ENCODE results near the gene CYYR1. TPM values are rescaled to one million over a fixed set of nuclear protein-coding genes. Genes with fewer than 3 reads are reported as not detected.

The CYYR1 gene
- total RNA-seq, 1 experiment from 2014 or later: 0.12 TPM

DNA sequence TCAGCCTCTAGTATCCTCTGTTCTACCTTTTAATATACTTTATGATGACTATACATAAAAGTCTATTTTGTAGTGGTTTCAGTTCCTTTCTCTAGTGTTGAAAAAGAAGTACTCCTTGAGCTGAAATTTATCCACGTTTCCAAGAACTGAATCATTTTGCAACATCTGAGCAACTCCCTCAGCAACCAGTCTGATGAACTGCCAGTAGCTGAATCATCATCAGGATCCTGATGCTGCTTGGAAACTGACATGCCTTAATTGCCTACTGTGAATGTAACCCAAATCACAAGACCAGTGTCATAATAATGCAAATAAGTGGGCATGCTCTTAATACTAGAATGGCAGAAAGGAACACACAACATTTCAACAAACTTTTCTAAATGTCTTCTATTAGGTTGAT lies 103.3 kb downstream of the CYYR1 start:
- Histone ChIP-seq H2AFZ (ENCODE audit: low read depth, low read length, poor library complexity, severe bottlenecking) (no peak overlapping the region), H3K4me3 (replicated peaks in 1 of 2; ENCODE audit: low read depth in 1 of 2, low read length in 2 of 2) (no peak overlapping the region), H3K4me1 (ENCODE audit: control insufficient read depth in 1 of 2, insufficient read depth in 2 of 2, low read length in 2 of 2) (no peaks in the 10 kb centered on the region), H4K20me1 (ENCODE audit: insufficient read depth) (no peaks in the 10 kb centered on the region), H3K4me2 (ENCODE audit: low read length) (no peak overlapping the region), H3K9ac (ENCODE audit: low read length) (no peak overlapping the region), H3K9me3 (ENCODE audit: control insufficient read depth in 1 of 2, insufficient read depth in 1 of 2, low read depth in 1 of 2, low read length in 2 of 2) (0 out of 4 replicates have a peak, but pooled peaks cover 0 to 3% of the 10 kb centered on the region in 2 experiments), H3K27me3 (ENCODE audit: insufficient read depth, low read length) (peaks cover 3% of the 10 kb centered on the region; the same call in 1 of the 2 replicates), H3K9me2 (ENCODE audit: insufficient read depth) (no peaks in the 10 kb centered on the region), H3K36me3 (ENCODE audit: control insufficient read depth in 1 of 2, insufficient read depth in 2 of 2, low read length in 2 of 2) (no peaks in the 10 kb centered on the region), H3K79me2 (ENCODE audit: insufficient read depth, low read length) (no peaks in the 10 kb centered on the region), H3K27ac (ENCODE audit: low read depth, low read length) (no peak overlapping the region)
- RAD21 ChIA-PET (ENCODE audit: low non-redundant PET in 1 of 2, low total read pairs in 2 of 2, uncharacterized antibody in 2 of 2, unreplicated experiment in 2 of 2): no interaction called here
- TF ChIP-seq FOSL1 (IDR thresholded peaks at IDR 0.05; ENCODE audit: low read depth) (no peak), ATF3 (IDR thresholded peaks at IDR 0.05) (no peak)
- no TSS peak for BruUV-seq (replicated peaks)
- CTCF ChIA-PET: no interaction called here
- DNase-seq (ENCODE audit: low read depth, low spot score) (no peak), ATAC-seq (no peak)
- intact Hi-C loops (cut with micrococcal nuclease): no loop called here
- POLR2A ChIA-PET: no interaction called here

GRCh38 chr21:26465916-26466315 lies 107.2 kb downstream of the CYYR1 start:
- no peaks in the 10 kb centered on the region for H3K79me2 ChIP-seq (ENCODE audit: insufficient read depth, low read length)
- no TSS peak for BruUV-seq (replicated peaks)
- ATAC-seq (no peak), DNase-seq (ENCODE audit: low read depth, low spot score) (no peak)
- H3K36me3 ChIP-seq (ENCODE audit: control insufficient read depth in 1 of 2, insufficient read depth in 2 of 2, low read length in 2 of 2): no peaks in the 10 kb centered on the region
- H2AFZ ChIP-seq (ENCODE audit: low read depth, low read length, poor library complexity, severe bottlenecking): no peak overlapping the region
- no peak overlapping the region for H3K9ac ChIP-seq (ENCODE audit: low read length)
- H3K4me3 ChIP-seq (replicated peaks in 1 of 2; ENCODE audit: low read depth in 1 of 2, low read length in 2 of 2): no peak overlapping the region
- ChIA-PET CTCF (no interaction called here), RAD21 (ENCODE audit: low non-redundant PET in 1 of 2, low total read pairs in 2 of 2, uncharacterized antibody in 2 of 2, unreplicated experiment in 2 of 2) (no interaction called here), POLR2A (no interaction called here)
- 0 out of 4 replicates have a peak, but pooled peaks cover 0 to 3% of the 10 kb centered on the region in 2 experiments for H3K9me3 ChIP-seq (ENCODE audit: control insufficient read depth in 1 of 2, insufficient read depth in 1 of 2, low read depth in 1 of 2, low read length in 2 of 2)
- TF ChIP-seq POLR2A (IDR thresholded peaks at IDR 0.05; ENCODE audit: borderline replicate concordance, extremely low read depth, insufficient read depth, insufficient read length) (no peak), EZH2 (IDR thresholded peaks at IDR 0.05) (no peak)
- H4K20me1 ChIP-seq (ENCODE audit: insufficient read depth): no peaks in the 10 kb centered on the region
- intact Hi-C loops (cut with micrococcal nuclease): no loop called here
- no peak overlapping the region for H3K4me2 ChIP-seq (ENCODE audit: low read length)
- peaks cover 3% of the 10 kb centered on the region; the same call in 1 of the 2 replicates for H3K27me3 ChIP-seq (ENCODE audit: insufficient read depth, low read length)
- H3K9me2 ChIP-seq (ENCODE audit: insufficient read depth): no peaks in the 10 kb centered on the region
- H3K4me1 ChIP-seq (ENCODE audit: control insufficient read depth in 1 of 2, insufficient read depth in 2 of 2, low read length in 2 of 2): no peaks in the 10 kb centered on the region
- no peak overlapping the region for H3K27ac ChIP-seq (ENCODE audit: low read depth, low read length)
